Measurements from ENCODE around the gene RPS6KA1.

GRCh38 chr1:26570287-26570686 is 40.7 kb downstream of the RPS6KA1 start:
- TF ChIP-seq JUN (IDR thresholded peaks at IDR 0.05; ENCODE audit: borderline replicate concordance, low read depth, low read length): no peak
- TF ChIP-seq JUN (CRISPR knock-in tag; IDR thresholded peaks at IDR 0.05; ENCODE audit: borderline replicate concordance): no peak
- no peak for TF ChIP-seq ZNF24 (IDR thresholded peaks at IDR 0.05)
- no peak for TF ChIP-seq BCL6 (CRISPR knock-in tag; IDR thresholded peaks at IDR 0.05)
- no peak for TF ChIP-seq ETS1 (conservative IDR thresholded peaks at IDR 0.05; ENCODE audit: control insufficient read depth, low read depth, low read length)
- TF ChIP-seq BCLAF1 (IDR thresholded peaks at IDR 0.05; ENCODE audit: borderline replicate concordance in 1 of 2, control insufficient read depth in 1 of 2, low read depth in 2 of 2, low read length in 1 of 2): no peak
- no peak for TF ChIP-seq CTCF (IDR thresholded peaks at IDR 0.05 in 2 of 3, conservative IDR thresholded peaks at IDR 0.05 in 1 of 3; ENCODE audit: insufficient read depth in 2 of 3, low read depth in 1 of 3, low read length in 3 of 3)
- TF ChIP-seq, protein P1, sequence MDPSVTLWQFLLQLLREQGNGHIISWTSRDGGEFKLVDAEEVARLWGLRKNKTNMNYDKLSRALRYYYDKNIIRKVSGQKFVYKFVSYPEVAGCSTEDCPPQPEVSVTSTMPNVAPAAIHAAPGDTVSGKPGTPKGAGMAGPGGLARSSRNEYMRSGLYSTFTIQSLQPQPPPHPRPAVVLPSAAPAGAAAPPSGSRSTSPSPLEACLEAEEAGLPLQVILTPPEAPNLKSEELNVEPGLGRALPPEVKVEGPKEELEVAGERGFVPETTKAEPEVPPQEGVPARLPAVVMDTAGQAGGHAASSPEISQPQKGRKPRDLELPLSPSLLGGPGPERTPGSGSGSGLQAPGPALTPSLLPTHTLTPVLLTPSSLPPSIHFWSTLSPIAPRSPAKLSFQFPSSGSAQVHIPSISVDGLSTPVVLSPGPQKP (CRISPR knock-in tag; IDR thresholded peaks at IDR 0.05): no peak
